ENCODE data around the gene SMIM24. TPM values are rescaled to one million over a fixed set of nuclear protein-coding genes. Genes with fewer than 3 reads are reported as not detected.

Gene SMIM24
- total and polyA plus RNA-seq, 2 donors (not counting 1 experiment from before 2014, with no cell fraction given): not detected

- no peak overlapping the region for H3K4me3 ChIP-seq (ENCODE audit: control extremely low read depth in 1 of 5, extremely low read depth in 1 of 5, insufficient read depth in 1 of 5, low read depth in 2 of 5, low read length in 4 of 5)
- no peak for ATAC-seq (ENCODE audit: low read depth)
- no peak overlapping the region for H3K27ac Mint-ChIP-seq
- WGBS (ENCODE audit: insufficient coverage): 98% methylated on average over 12 of the region's 16 CpGs
- no peak overlapping the region for H2AFZ ChIP-seq (ENCODE audit: insufficient read depth, low read depth, low read length, poor library complexity, severe bottlenecking)
- no peak overlapping the region for H3K4me3 Mint-ChIP-seq
- H4K20me1 ChIP-seq (ENCODE audit: control insufficient read depth, insufficient read depth, low read length, poor library complexity, severe bottlenecking): no peaks in the 10 kb centered on the region
- no peaks in the 10 kb centered on the region for H3K27me3 Mint-ChIP-seq
- peaks cover 1% of the 10 kb centered on the region for H3K4me1 Mint-ChIP-seq
- intact Hi-C loops (cut with micrococcal nuclease): no loop called here
- TF ChIP-seq EZH2 (IDR thresholded peaks at IDR 0.05; ENCODE audit: borderline replicate concordance, insufficient read depth, low read depth, low read length, poor library complexity, severe bottlenecking) (no peak), CTCF (IDR thresholded peaks at IDR 0.05) (no peak)
- H3K9me3 Mint-ChIP-seq (ENCODE audit: insufficient read depth): no peaks in the 10 kb centered on the region
- H3K4me1 ChIP-seq (ENCODE audit: control insufficient read depth in 2 of 2, insufficient read depth in 2 of 2, low read length in 2 of 2): no peaks in the 10 kb centered on the region
- no peaks in the 10 kb centered on the region for H3K9me3 ChIP-seq (ENCODE audit: control extremely low read depth in 1 of 3, control insufficient read depth in 2 of 3, insufficient read depth in 1 of 3, low read length in 2 of 3)
- no peak for DNase-seq
- CTCF ChIA-PET: no interaction called here
- H3K27me3 ChIP-seq (replicated peaks in 1 of 4; ENCODE audit: control extremely low read depth in 1 of 4, control insufficient read depth in 3 of 4, insufficient read depth in 4 of 4, low read length in 3 of 4): no peaks in the 10 kb centered on the region
- H3K27ac ChIP-seq (ENCODE audit: low read length in 2 of 2): no peak overlapping the region
- no peak overlapping the region for H3K4me2 ChIP-seq (replicated peaks; ENCODE audit: low read depth, low read length, poor library complexity, severe bottlenecking)
- H3K9ac ChIP-seq (ENCODE audit: low read length): no peak overlapping the region
- POLR2A ChIA-PET: no interaction called here
- H3K79me2 ChIP-seq (ENCODE audit: control insufficient read depth, insufficient read depth, low read length): peaks cover 11% of the 10 kb centered on the region
- peaks cover 0 to 34% of the 10 kb centered on the region in 2 experiments for H3K36me3 ChIP-seq (replicated peaks in 1 of 2; ENCODE audit: control extremely low read depth in 1 of 2, control insufficient read depth in 1 of 2, extremely low read depth in 1 of 2, insufficient read depth in 2 of 2, low read length in 1 of 2)
These were observed 12.6 kb upstream of the SMIM24 start for GRCh38 chr19:3492919-3493318.

GRCh38 chr19:3492131-3492839 is 12.0 kb upstream of the SMIM24 start:
- ChIA-PET CTCF (interaction anchor here (1.4 kb wide), 1 partner anchor 19 kb away, joined by 3 read pairs; no protein-coding TSS in a partner anchor), POLR2A (interaction anchor here (0.6 kb wide), 1 partner anchor 8 kb away, joined by 6 read pairs; no protein-coding TSS in a partner anchor)
- H3K9ac ChIP-seq (ENCODE audit: low read length): no peak overlapping the region
- no peaks in the 10 kb centered on the region for H3K9me3 Mint-ChIP-seq (ENCODE audit: insufficient read depth)
- H3K4me3 ChIP-seq (ENCODE audit: control extremely low read depth in 1 of 5, extremely low read depth in 1 of 5, insufficient read depth in 1 of 5, low read depth in 2 of 5, low read length in 4 of 5): no peak overlapping the region
- ATAC-seq (ENCODE audit: low read depth) (no peak), DNase-seq (no peak)
- H3K4me1 ChIP-seq (ENCODE audit: control insufficient read depth in 2 of 2, insufficient read depth in 2 of 2, low read length in 2 of 2): no peaks in the 10 kb centered on the region
- no peaks in the 10 kb centered on the region for H4K20me1 ChIP-seq (ENCODE audit: control insufficient read depth, insufficient read depth, low read length, poor library complexity, severe bottlenecking)
- H3K4me3 Mint-ChIP-seq: no peak overlapping the region
- TF ChIP-seq CTCF (IDR thresholded peaks at IDR 0.05) (no peak), EZH2 (IDR thresholded peaks at IDR 0.05; ENCODE audit: borderline replicate concordance, insufficient read depth, low read depth, low read length, poor library complexity, severe bottlenecking) (no peak)
- no peak overlapping the region for H3K27ac ChIP-seq (ENCODE audit: low read length in 2 of 2)
- H3K4me1 Mint-ChIP-seq: no peaks in the 10 kb centered on the region
- no peaks in the 10 kb centered on the region for H3K27me3 ChIP-seq (replicated peaks in 1 of 4; ENCODE audit: control extremely low read depth in 1 of 4, control insufficient read depth in 3 of 4, insufficient read depth in 4 of 4, low read length in 3 of 4)
- intact Hi-C loops (cut with micrococcal nuclease): no loop called here
- peaks cover 4% of the 10 kb centered on the region for H3K79me2 ChIP-seq (ENCODE audit: control insufficient read depth, insufficient read depth, low read length)
- no peaks in the 10 kb centered on the region for H3K9me3 ChIP-seq (ENCODE audit: control extremely low read depth in 1 of 3, control insufficient read depth in 2 of 3, insufficient read depth in 1 of 3, low read length in 2 of 3)
- H3K27me3 Mint-ChIP-seq: no peaks in the 10 kb centered on the region
- WGBS (ENCODE audit: insufficient coverage): 97% methylated on average over 45 of the region's 45 CpGs
- H3K4me2 ChIP-seq (replicated peaks; ENCODE audit: low read depth, low read length, poor library complexity, severe bottlenecking): no peak overlapping the region
- no peak overlapping the region for H3K27ac Mint-ChIP-seq
- H2AFZ ChIP-seq (ENCODE audit: insufficient read depth, low read depth, low read length, poor library complexity, severe bottlenecking): no peak overlapping the region
- H3K36me3 ChIP-seq (replicated peaks in 1 of 2; ENCODE audit: control extremely low read depth in 1 of 2, control insufficient read depth in 1 of 2, extremely low read depth in 1 of 2, insufficient read depth in 2 of 2, low read length in 1 of 2): peaks cover 0 to 34% of the 10 kb centered on the region in 2 experiments

All from B cell (primary cell).